Hepatocyte (in vitro differentiated cells): ENCODE data around the gene ATRAID. TPM values are rescaled to one million over a fixed set of nuclear protein-coding genes. Genes with fewer than 3 reads are reported as not detected.

Experiments used
- DNase-seq: peaks from one replicate; pipeline ENCODE4 v3.0.0-alpha.2; 2016; ENCODE audit warnings: low spot score
- H2AFZ ChIP-seq: fragments of 200-600 bp; sonication (generic); 2 replicates; pipeline ENCODE4 v1.6.0; 2016; ENCODE audit warnings: antibody characterized with exemption, mild to moderate bottlenecking
- H3K27ac ChIP-seq: fragments of 200-600 bp; sonication (generic); 2 replicates; pipeline ENCODE4 v1.5.1; 2016; ENCODE audit warnings: mild to moderate bottlenecking
- H3K27me3 ChIP-seq: fragments of 200-600 bp; sonication (generic); 2 replicates; pipeline ENCODE4 v1.6.1; 2016
- H3K36me3 ChIP-seq: fragments of 200-600 bp; sonication (generic); replicated peaks from 2 replicates; pipeline ENCODE4 v1.5.1; 2016; ENCODE audit warnings: low read depth; ENCODE audit not compliant: insufficient read depth
- H3K4me1 ChIP-seq: fragments of 200-600 bp; sonication (generic); 2 replicates; pipeline ENCODE4 v1.5.1; 2016; ENCODE audit warnings: mild to moderate bottlenecking, moderate library complexity; ENCODE audit not compliant: insufficient read depth
- H3K4me2 ChIP-seq: fragments of 200-600 bp; sonication (generic); 2 replicates; pipeline ENCODE4 v1.6.0; 2016
- H3K4me3 ChIP-seq: fragments of 200-600 bp; sonication (generic); 2 replicates; pipeline ENCODE4 v1.5.1; 2016; ENCODE audit warnings: mild to moderate bottlenecking
- H3K79me2 ChIP-seq: fragments of 200-600 bp; sonication (generic); 2 replicates; pipeline ENCODE4 v1.6.0; 2017; ENCODE audit warnings: mild to moderate bottlenecking
- H3K9me2 ChIP-seq: fragments of 200-600 bp; sonication (generic); replicated peaks from 2 replicates; pipeline ENCODE4 v1.6.0; 2017; ENCODE audit warnings: mild to moderate bottlenecking; ENCODE audit not compliant: insufficient read depth
- H3K9me3 ChIP-seq: fragments of 200-600 bp; sonication (generic); 2 replicates; pipeline ENCODE4 v1.5.1; 2016; ENCODE audit warnings: low read depth, mild to moderate bottlenecking
- H4K20me1 ChIP-seq: fragments of 200-600 bp; sonication (generic); 2 replicates; pipeline ENCODE4 v1.6.0; 2016; ENCODE audit warnings: mild to moderate bottlenecking; ENCODE audit not compliant: insufficient read depth, poor library complexity, severe bottlenecking
- EZH2 ChIP-seq: fragments of 200-600 bp; sonication (generic); IDR thresholded peaks from 2 replicates; pipeline ENCODE4 v1.6.1; 2016; ENCODE audit warnings: antibody characterized with exemption, mild to moderate bottlenecking, borderline replicate concordance
- EZH2phosphoT487 ChIP-seq: fragments of 200-600 bp; sonication (generic); IDR thresholded peaks from one replicate; pipeline ENCODE4 v1.6.1; 2018; ENCODE audit warnings: antibody characterized with exemption, mild to moderate bottlenecking, low read depth, moderate library complexity; ENCODE audit not compliant: unreplicated experiment, severe bottlenecking
- WGBS: methylation state at CpG from one replicate; pipeline ENCODE4 v1.1.6; 2016; ENCODE audit warnings: low lambda C conversion rate; ENCODE audit errors: missing lambda C conversion rate; 5-methylcytosine and 5-hydroxymethylcytosine counted together
- polyA plus RNA-seq: library from polyadenylated mRNA; unstranded; fragments of >200 nt; fragmentation: Nextera tagmentation; extraction: Ambion mirVana; gene quantifications from 2 replicates; pipeline ENCODE4 v1.2.1, GENCODE V29; 2016
- total RNA-seq: library from RNA; depleted of rRNA; stranded (reverse); fragments of >200 nt; gene quantifications from 2 replicates; pipeline ENCODE4 v1.2.3, GENCODE V29; 2014
- TF ChIP-seq, protein P1 (sequence below): fragments of 200-600 bp; sonication (generic); IDR thresholded peaks from 2 replicates; pipeline ENCODE4 v1.5.1; 2016; ENCODE audit warnings: antibody characterized with exemption, mild to moderate bottlenecking; ENCODE audit not compliant: poor library complexity

Gene ATRAID
- total and polyA plus RNA-seq, 2 experiments from 2014 or later, result 173 to 259 TPM

DNA sequence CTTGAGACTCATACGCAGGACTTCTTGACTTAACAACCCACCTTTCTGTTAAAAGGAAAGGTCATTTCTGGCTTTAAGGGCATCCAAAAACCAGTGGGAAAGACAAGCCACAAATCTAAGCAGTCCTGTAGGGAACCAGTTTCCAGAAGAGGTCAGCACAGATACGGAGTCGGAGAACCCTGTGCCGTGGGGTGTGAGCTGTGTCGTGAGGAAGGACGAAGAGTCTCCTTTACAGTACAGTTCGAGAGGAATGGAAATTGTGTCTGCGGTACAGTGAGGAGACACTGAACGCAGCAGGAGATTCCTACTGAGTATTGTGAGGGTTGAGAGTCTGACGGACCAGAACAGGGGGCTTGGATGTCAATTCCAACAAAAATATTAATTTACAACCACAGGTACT lies 33.3 kb downstream of the ATRAID start:
- Histone ChIP-seq H3K4me2 (no peak overlapping the region), H3K79me2 (no peaks in the 10 kb centered on the region), H3K9me3 (no peaks in the 10 kb centered on the region), H3K4me1 (no peaks in the 10 kb centered on the region), H3K4me3 (no peak overlapping the region), H3K36me3 (no peaks in the 10 kb centered on the region), H3K27me3 (peaks cover 3% of the 10 kb centered on the region), H3K9me2 (no peaks in the 10 kb centered on the region), H2AFZ (no peak overlapping the region), H3K27ac (no peak overlapping the region), H4K20me1 (no peaks in the 10 kb centered on the region)
- TF ChIP-seq, protein P1, sequence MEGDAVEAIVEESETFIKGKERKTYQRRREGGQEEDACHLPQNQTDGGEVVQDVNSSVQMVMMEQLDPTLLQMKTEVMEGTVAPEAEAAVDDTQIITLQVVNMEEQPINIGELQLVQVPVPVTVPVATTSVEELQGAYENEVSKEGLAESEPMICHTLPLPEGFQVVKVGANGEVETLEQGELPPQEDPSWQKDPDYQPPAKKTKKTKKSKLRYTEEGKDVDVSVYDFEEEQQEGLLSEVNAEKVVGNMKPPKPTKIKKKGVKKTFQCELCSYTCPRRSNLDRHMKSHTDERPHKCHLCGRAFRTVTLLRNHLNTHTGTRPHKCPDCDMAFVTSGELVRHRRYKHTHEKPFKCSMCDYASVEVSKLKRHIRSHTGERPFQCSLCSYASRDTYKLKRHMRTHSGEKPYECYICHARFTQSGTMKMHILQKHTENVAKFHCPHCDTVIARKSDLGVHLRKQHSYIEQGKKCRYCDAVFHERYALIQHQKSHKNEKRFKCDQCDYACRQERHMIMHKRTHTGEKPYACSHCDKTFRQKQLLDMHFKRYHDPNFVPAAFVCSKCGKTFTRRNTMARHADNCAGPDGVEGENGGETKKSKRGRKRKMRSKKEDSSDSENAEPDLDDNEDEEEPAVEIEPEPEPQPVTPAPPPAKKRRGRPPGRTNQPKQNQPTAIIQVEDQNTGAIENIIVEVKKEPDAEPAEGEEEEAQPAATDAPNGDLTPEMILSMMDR, result no peak
- TF ChIP-seq EZH2, result no peak
- TF ChIP-seq EZH2phosphoT487, result no peak
- WGBS, result 90% methylated on average over 10 of the region's 10 CpGs
- DNase-seq, result no peak

DNA sequence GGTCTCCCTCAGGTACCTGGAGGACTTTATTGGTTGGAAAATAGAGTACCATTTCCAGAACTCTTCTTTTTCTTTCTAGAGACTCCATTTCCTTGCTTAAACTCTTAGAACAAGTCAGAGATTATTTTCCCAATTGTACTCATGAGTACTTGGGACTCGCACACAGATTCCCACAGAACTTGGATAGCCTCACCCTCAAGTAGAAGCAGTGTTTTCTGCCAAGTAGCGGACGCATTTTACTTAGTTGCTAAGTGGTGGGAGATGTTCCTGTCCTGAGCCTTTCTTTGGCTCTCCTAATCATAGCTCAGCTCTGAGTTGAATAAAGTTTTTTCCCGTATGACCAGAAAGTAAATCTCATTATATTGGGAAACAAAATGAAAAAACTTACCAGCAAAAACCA lies 33.8 kb downstream of the ATRAID start:
- Histone ChIP-seq H3K4me2 (no peak overlapping the region), H3K27ac (no peak overlapping the region), H3K9me2 (no peaks in the 10 kb centered on the region), H3K9me3 (no peaks in the 10 kb centered on the region), H3K36me3 (no peaks in the 10 kb centered on the region), H3K27me3 (peaks cover 7% of the 10 kb centered on the region), H3K4me1 (no peaks in the 10 kb centered on the region), H2AFZ (no peak overlapping the region), H3K79me2 (no peaks in the 10 kb centered on the region), H3K4me3 (no peak overlapping the region), H4K20me1 (no peaks in the 10 kb centered on the region)
- no peak for DNase-seq
- 94% methylated on average over 4 of the region's 4 CpGs for WGBS
- TF ChIP-seq EZH2phosphoT487, result no peak
- TF ChIP-seq, protein P1, result no peak
- TF ChIP-seq EZH2, result no peak

DNA sequence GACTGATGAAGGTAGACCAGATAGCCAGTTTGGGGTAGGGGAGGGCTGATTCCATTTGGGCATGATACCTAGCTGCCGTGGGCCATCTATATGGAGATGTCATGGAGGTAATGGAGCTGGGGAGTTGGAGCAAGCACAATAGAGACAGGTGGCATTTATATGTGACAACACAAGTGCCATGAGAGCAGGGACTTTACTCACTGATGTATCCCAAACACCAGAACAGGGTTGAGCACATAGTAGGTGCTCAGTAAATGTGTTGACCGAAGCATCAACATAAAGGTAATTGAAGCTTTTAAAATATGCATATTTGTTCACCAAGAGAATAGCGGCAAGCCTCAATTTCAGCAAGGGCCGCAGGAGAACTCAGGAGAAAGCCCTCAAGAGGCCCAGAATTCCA lies 36.1 kb downstream of the ATRAID start:
- Histone ChIP-seq H3K79me2 (no peaks in the 10 kb centered on the region), H4K20me1 (no peaks in the 10 kb centered on the region), H3K27ac (no peak overlapping the region), H3K4me3 (no peak overlapping the region), H2AFZ (no peak overlapping the region), H3K4me2 (no peak overlapping the region), H3K9me2 (no peaks in the 10 kb centered on the region), H3K4me1 (no peaks in the 10 kb centered on the region), H3K27me3 (peaks cover 15% of the 10 kb centered on the region), H3K9me3 (no peaks in the 10 kb centered on the region), H3K36me3 (no peaks in the 10 kb centered on the region)
- no peak for DNase-seq
- WGBS, result 95% methylated on average over 4 of the region's 4 CpGs
- TF ChIP-seq, protein P1, result no peak
- TF ChIP-seq EZH2 (no peak), EZH2phosphoT487 (no peak)
